Fibroblast of peridontal ligament (primary cell): Measurements from ENCODE around the gene LCK.

Source experiments
- DNase-seq: peaks from one replicate; pipeline ENCODE4 v3.0.0-alpha.2; 2010; ENCODE audit errors: extremely low read depth

The LCK gene

GRCh38 chr1:32250893-32251716, at the start of gene LCK:
Gene LCK, plus strand, starts transcription at chr1:32251265. Its CDS starts 23,065 bp downstream, at chr1:32274330.
- DNase-seq, result no peak

DNA sequence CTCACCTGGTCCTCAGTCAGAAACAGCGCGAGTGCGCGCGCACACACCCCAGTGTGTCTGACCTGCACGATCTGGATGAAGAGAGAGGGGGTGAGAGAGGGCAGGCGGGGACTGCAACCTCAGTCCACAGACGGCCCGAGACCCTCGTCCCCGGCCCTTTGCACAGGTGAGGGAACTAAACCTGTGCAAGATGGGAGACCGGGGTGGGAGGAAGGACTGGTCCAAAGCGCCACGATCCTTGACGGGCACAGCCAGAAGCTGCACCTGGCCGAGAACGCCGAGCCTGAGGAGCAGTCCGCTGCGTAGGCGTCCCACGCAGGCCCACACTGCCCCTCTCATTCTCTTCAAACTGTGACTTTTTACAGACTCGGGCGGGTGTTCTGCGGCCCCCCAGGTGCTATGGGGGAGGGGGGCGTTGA, 46.1 kb upstream of the LCK start:
- no peak for DNase-seq

DNA sequence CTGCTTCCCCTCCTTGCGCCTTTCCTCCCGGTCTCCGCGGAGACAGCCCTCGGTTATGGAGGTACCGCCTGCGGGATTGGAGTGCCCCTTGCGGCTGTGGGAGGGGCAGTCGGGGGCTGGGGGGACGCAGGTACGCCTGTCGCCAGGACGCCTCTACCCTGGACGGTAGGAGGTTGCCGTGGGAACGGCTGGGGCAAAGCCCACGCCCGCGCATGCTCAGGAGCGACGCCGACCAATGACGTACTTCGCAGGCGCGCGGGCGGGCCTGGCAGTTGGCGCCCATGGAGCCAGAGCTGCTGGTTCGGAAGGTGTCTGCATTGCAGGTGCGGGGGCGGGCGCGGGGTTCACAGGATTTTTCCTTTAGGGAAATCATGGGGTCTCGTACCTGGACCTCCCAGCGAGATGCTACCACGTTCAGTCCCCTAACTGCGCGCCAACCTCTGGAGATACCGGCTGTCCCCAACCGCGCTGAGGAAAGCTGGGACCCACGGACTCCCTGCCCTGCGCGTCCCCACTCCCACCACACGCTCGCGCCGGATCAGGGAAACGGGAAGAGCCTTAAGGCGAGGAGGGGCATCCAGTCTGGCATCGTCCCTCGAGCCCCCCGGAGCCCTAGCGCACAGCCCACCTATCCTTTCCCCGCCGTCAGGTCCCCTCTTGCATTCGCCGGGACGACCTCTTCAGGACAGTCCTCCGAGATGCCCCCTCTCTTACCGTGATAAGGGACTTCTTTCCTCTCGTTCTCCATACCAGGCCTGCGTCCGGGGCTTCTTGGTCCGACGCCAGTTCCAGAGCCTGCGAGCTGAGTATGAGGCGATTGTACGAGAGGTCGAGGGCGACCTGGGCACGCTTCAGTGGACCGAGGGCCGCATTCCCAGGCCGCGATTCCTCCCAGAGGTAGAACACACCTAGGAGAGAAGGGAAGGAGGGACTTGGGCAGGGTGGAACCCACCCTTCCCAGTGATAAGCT, 45.4 kb upstream of the LCK start, which contains the start of gene IQCC:
TSS of gene IQCC (plus strand) at position 271 of the 970 bp plus-strand sequence. CDS start at position 282, 11 bp downstream.
- peak; percentile 71 for DNase-seq

DNA sequence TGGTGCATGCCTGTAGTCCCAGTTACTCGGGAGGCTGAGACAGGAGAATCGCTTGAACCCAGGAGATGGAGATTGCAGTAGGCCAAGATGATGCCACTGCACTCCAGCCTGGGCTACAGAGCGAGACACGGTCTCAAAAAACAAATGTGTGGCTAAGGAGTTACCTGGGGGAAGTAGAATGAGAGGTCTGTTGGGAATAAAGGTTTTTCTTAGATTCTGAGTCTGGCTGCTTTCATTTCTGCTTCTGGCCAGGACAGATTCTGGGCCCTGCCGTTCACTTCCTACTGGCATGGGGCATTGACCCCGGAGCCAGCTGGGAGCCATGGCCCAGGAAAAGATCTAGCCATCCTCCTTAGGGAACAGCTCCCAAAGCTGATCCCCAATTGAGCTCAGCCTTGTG, 42.6 kb upstream of the LCK start:
- no peak for DNase-seq

DNA sequence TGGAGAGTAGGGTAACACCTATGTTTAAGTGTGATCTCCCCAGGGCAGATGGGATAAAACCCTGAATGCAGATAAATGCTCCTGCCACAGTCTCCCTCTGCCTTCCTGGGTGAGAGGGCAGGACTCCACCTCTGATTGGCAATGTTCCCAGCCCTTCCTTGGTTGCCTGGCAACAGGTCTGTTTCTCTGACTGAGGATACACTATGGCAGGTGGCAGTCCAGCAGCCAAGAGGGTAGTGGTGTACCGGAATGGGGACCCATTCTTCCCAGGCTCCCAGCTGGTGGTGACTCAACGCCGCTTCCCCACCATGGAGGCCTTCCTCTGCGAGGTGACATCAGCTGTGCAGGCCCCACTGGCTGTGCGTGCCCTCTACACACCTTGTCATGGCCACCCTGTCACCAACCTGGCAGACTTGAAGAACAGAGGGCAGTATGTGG, 42.2 kb upstream of the LCK start, which contains the start of gene DCDC2B:
TSS of gene DCDC2B (plus strand) at position 199 of the 438 bp plus-strand sequence. CDS start at position 204, 5 bp downstream.
- no peak for DNase-seq

DNA sequence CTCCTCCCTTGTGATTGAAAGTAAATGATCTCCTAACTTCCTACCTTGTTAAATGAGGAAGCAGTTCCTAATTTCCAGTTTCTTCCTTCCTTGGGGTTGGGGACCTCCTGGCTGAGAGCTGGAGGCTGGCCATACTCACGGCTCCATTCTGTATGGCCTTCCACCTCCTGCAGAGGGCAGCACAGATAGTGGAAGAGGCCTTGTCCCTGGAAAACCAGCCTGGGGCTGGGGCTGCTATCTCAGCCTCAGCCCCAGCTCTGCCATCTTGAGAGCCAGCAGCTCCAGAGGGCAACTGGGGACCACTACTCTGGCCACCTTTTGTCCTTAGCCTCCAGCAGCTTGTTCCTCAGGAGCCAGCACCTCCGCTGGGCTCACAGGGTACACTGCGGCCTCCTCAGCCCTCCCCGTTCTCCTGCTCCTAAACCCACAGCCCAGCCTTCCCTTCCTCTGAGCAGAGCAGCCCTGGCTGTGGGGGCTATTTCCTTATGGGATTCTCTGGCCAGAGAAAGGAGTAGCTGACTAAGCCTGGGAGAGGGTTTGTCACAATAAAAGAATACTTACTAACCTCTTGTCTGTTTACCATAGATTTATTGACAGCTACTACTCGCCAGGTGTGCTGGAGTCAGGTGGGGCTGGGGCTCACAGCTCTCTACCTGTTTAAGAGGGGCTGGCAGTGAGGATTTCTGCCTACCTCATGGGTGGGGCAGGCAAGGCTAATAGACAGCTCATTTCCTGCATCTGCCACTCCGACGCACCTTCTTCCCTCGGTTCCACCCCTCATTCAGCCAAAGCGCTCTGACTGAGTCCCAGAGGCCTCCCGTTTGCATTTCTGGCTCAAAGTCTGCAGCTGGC, 35.2 kb upstream of the LCK start:
- peak; percentile 65 for DNase-seq

DNA sequence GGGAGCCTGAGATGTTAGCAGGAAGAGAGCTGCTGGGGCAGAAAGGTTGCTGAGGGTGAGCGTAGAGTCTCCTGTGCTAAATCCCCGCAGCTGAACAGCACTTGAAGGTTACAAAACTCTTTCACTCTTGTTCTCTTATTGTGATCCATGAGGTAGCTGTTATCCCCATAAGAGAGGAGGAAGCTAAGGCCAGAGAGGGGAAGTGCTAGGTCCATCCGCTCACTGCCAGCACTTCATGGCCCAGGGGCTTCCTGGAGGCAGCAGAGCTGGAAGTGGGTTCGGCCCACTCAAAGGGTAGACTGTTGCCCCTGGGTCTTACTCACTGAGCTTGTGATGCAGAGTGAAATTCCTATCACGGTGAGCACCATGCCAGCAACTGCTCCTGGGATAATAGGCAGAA, 34.5 kb upstream of the LCK start:
- no peak for DNase-seq

- DNase-seq, result peak; percentile 37
Observed at GRCh38 chr1:32219022-32219421, 32.0 kb upstream of the LCK start.

GRCh38 chr1:32220746-32221580, 30.1 kb upstream of the LCK start:
- DNase-seq, result no peak

DNA sequence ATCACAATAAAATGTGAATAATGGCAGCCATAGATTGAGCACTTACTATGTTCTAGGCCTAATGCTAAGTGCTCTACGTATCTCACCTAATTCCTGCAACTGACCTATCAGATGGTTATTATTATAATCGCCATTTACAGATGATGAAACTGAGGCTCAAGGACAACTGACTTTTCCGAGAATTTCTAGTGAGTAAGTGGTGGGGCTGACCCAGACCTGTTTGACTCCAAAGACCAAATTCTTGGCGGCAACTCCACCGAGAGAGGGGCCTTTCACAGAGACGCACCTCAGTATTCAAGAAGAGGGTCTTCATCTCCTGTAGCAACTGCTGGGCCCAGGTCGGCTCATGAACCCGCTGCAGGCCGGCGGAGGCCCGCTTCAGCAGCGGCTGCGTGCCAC, 29.5 kb upstream of the LCK start:
- no peak for DNase-seq

DNA sequence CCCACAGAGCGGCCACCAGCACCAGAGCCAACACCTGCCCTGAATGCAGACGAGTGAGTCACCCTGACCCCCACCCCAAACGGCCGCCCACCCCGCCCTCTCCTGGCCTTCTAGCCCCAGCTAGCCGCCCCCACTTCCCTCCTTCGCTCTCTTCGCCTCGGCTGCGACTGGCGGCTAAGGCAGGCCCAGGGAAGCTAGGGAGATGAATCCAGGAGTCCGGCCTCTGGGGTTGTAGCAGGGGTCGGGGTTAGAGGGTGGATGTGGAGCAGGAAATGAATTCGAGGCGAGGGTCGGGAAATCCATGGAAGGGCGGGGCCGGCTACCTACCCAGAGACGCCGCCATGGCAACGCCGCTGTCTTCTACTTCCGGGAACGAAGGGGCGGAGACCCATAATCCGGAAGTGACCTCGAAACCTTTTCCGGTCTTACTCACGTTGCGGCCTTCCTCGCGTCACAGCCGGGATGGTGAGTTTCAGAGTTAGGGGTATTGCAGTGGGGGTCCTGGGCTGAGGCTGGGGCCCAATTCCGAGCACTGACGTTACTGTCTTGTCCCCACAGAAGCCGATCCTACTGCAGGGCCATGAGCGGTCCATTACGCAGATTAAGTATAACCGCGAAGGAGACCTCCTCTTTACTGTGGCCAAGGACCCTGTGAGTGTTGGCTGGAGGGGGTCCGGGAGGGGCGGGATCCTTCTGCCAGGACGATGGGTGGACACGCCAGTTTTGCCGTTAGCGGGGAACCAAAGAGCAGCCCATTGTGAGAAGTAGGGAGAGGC, 28.9 kb upstream of the LCK start, which contains the start of the genes EIF3I and TMEM234:
TSS of gene EIF3I (plus strand) at position 428 of the 776 bp plus-strand sequence. CDS start at position 463, 35 bp downstream.
TSS of gene TMEM234 (minus strand) at position 374 of the 776 bp plus-strand sequence. CDS start at position 343, 31 bp downstream.
- peak; percentile 91 for DNase-seq

GRCh38 chr1:32223683-32224082, 27.4 kb upstream of the LCK start:
- no peak for DNase-seq

GRCh38 chr1:32224285-32224684, 26.8 kb upstream of the LCK start:
- DNase-seq, result no peak

GRCh38 chr1:32228771-32229170, 22.3 kb upstream of the LCK start:
- no peak for DNase-seq

DNA sequence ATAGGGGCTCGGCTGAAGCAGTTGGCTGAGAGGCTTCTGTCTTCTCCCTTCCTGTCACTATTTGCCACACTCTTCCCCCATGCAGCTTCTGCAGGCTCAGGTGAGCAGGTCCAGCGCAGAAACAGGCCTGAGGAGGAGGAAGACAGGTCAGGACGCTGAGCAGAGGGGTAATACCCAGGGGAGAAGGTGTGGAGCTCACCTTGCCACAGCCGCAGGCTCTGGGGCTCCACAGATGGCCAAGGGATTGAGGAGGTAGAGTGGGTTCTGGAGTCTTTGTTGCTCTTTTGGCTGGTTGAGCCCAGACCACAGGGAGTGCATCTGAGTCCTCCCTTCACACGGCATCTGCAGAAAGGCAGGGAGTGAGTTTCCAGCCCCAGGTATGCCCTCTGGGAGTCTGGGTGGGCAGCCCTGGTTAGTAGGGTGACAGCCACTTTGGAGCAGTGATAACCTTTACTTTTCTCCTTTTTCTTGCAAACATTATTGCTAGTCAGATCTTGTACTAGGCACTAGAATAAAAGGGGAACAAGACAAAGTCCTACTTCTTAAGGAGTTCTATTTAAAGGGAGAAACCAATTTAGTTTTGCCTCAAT, 19.1 kb upstream of the LCK start:
- DNase-seq, result no peak

- no peak for DNase-seq
Observed at GRCh38 chr1:32232558-32233304, 18.3 kb upstream of the LCK start.

- no peak for DNase-seq
Observed at GRCh38 chr1:32234792-32235191, 16.3 kb upstream of the LCK start.

DNA sequence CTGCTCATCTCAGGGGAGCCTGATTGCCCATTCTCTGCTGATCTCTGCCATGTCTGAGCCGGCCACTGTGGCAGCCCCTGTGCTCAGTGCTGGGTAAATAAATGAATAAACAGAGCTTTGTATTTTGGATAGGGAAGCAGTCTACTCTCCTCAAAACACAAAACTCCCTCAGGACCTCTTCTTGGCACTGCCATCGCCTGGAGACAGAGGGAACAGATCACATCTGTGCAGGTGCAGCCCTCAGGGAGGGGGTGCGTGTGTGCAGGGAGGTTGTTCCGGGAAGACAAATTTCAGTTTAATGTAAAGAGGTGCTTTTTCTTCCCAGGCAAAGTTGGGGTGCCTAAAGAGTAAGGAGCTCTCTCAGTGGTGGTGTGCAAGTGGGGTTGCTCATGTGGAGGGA, 11.7 kb upstream of the LCK start:
- DNase-seq, result no peak
